Measurements from ENCODE around the gene TMEM255B.

Gene TMEM255B

DNA sequence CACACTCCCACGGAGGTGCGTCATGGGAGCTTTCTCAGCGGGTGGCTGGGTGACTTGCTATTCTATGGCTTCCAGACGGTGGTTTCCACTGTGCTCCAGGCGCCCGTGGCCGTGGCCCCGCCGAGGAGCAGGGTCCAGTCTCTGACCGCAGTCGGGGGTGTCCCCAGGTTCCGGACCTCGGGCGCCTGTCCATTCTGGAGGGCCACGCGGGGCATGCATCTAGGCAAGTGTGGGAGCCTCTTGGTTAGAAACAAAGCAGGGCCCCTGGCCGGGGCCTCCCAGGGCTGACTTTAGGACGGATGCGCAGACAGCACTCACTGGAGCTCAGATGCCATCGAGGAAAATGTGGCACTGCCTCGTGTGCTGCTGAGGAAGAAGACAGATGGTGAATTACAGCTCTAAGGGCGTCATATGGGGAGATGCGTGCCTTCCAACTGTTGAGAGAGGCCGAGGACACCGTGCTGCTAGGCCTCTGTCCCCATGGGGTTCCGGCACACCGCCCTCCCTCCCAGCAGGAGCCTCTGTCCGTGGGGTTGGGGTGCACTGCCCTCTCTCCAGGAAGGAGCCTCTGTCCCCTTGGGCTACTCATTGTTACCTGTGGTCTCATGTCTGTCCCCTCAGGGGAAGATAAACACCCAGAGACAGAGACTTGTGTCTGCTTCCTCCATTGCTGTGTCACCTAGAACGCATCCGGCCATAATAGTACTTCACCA, 38.1 kb downstream of the TMEM255B start:
- no peaks in the 10 kb centered on the region for H3K4me1 ChIP-seq (ENCODE audit: control insufficient read depth, insufficient read depth, low read length)
- no CpG with 5 or more reads among the region's 30 CpGs for WGBS (ENCODE audit: insufficient coverage, insufficient read length)
- DNase-seq (ENCODE audit: low read depth, low spot score) = no peak
- H3K36me3 ChIP-seq (ENCODE audit: control insufficient read depth, insufficient read depth, low read length) = no peaks in the 10 kb centered on the region
- no peaks in the 10 kb centered on the region for H3K9me3 ChIP-seq (ENCODE audit: control insufficient read depth, insufficient read depth, low read length)
- no peak overlapping the region for H3K27ac ChIP-seq (ENCODE audit: low read length)
- H3K27me3 ChIP-seq (ENCODE audit: control insufficient read depth, insufficient read depth, low read length) = no peaks in the 10 kb centered on the region
- no peak overlapping the region for H3K4me3 ChIP-seq (ENCODE audit: low read length)

- Histone ChIP-seq H3K4me1 (ENCODE audit: control insufficient read depth, insufficient read depth, low read length) (no peaks in the 10 kb centered on the region), H3K36me3 (ENCODE audit: control insufficient read depth, insufficient read depth, low read length) (no peaks in the 10 kb centered on the region), H3K4me3 (ENCODE audit: low read length) (no peak overlapping the region), H3K27ac (ENCODE audit: low read length) (no peak overlapping the region), H3K27me3 (ENCODE audit: control insufficient read depth, insufficient read depth, low read length) (no peaks in the 10 kb centered on the region), H3K9me3 (ENCODE audit: control insufficient read depth, insufficient read depth, low read length) (no peaks in the 10 kb centered on the region)
- no peak for DNase-seq (ENCODE audit: low read depth, low spot score)
- WGBS (ENCODE audit: insufficient coverage, insufficient read length) = 97% methylated on average over 2 of the region's 2 CpGs
Observed at GRCh38 chr13:113798200-113798811, 39.3 kb downstream of the TMEM255B start.

GRCh38 chr13:113800576-113800926, 41.5 kb downstream of the TMEM255B start:
- no peaks in the 10 kb centered on the region for H3K36me3 ChIP-seq (ENCODE audit: control insufficient read depth, insufficient read depth, low read length)
- WGBS (ENCODE audit: insufficient coverage, insufficient read length) = no CpG with 5 or more reads among the region's 10 CpGs
- H3K9me3 ChIP-seq (ENCODE audit: control insufficient read depth, insufficient read depth, low read length) = no peaks in the 10 kb centered on the region
- H3K27ac ChIP-seq (ENCODE audit: low read length) = no peak overlapping the region
- H3K4me3 ChIP-seq (ENCODE audit: low read length) = no peak overlapping the region
- no peaks in the 10 kb centered on the region for H3K4me1 ChIP-seq (ENCODE audit: control insufficient read depth, insufficient read depth, low read length)
- no peak for DNase-seq (ENCODE audit: low read depth, low spot score)
- H3K27me3 ChIP-seq (ENCODE audit: control insufficient read depth, insufficient read depth, low read length) = no peaks in the 10 kb centered on the region

GRCh38 chr13:113801289-113801961, 42.4 kb downstream of the TMEM255B start:
- no CpG with 5 or more reads among the region's 33 CpGs for WGBS (ENCODE audit: insufficient coverage, insufficient read length)
- Histone ChIP-seq H3K27ac (ENCODE audit: low read length) (no peak overlapping the region), H3K4me1 (ENCODE audit: control insufficient read depth, insufficient read depth, low read length) (no peaks in the 10 kb centered on the region), H3K9me3 (ENCODE audit: control insufficient read depth, insufficient read depth, low read length) (no peaks in the 10 kb centered on the region), H3K27me3 (ENCODE audit: control insufficient read depth, insufficient read depth, low read length) (no peaks in the 10 kb centered on the region), H3K36me3 (ENCODE audit: control insufficient read depth, insufficient read depth, low read length) (no peaks in the 10 kb centered on the region), H3K4me3 (ENCODE audit: low read length) (no peak overlapping the region)
- no peak for DNase-seq (ENCODE audit: low read depth, low spot score)

- no peaks in the 10 kb centered on the region for H3K4me1 ChIP-seq (ENCODE audit: control insufficient read depth, insufficient read depth, low read length)
- no peak overlapping the region for H3K27ac ChIP-seq (ENCODE audit: low read length)
- DNase-seq (ENCODE audit: low read depth, low spot score) = no peak
- WGBS (ENCODE audit: insufficient coverage, insufficient read length) = no CpG with 5 or more reads among the region's 15 CpGs
- H3K9me3 ChIP-seq (ENCODE audit: control insufficient read depth, insufficient read depth, low read length) = no peaks in the 10 kb centered on the region
- no peaks in the 10 kb centered on the region for H3K27me3 ChIP-seq (ENCODE audit: control insufficient read depth, insufficient read depth, low read length)
- no peak overlapping the region for H3K4me3 ChIP-seq (ENCODE audit: low read length)
- no peaks in the 10 kb centered on the region for H3K36me3 ChIP-seq (ENCODE audit: control insufficient read depth, insufficient read depth, low read length)
Observed at GRCh38 chr13:113802090-113802531, 43.1 kb downstream of the TMEM255B start.

DNA sequence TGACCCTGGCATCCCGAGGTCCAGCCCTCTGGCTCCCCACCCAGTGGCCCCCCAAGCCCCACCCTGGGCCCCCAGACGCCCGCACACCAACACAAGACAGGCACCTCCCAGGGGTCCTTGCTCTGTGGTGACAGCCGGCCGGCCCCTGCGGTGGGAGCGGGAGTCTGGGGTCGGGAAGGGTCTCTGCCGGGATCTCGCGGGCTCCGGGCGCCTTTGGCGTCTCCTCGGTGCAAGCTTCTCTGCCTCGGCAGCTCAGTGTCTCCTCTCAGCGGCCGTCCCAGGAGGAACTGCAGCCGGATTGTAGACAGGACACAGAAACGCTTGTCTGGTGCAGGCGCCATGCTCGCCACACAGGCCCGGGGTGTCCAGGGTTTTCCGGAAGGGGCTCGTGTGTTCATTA, 43.7 kb downstream of the TMEM255B start:
- no peak for DNase-seq (ENCODE audit: low read depth, low spot score)
- Histone ChIP-seq H3K27ac (ENCODE audit: low read length) (no peak overlapping the region), H3K9me3 (ENCODE audit: control insufficient read depth, insufficient read depth, low read length) (no peaks in the 10 kb centered on the region), H3K27me3 (ENCODE audit: control insufficient read depth, insufficient read depth, low read length) (no peaks in the 10 kb centered on the region), H3K4me1 (ENCODE audit: control insufficient read depth, insufficient read depth, low read length) (no peaks in the 10 kb centered on the region), H3K4me3 (ENCODE audit: low read length) (no peak overlapping the region), H3K36me3 (ENCODE audit: control insufficient read depth, insufficient read depth, low read length) (no peaks in the 10 kb centered on the region)
- WGBS (ENCODE audit: insufficient coverage, insufficient read length) = no CpG with 5 or more reads among the region's 25 CpGs

GRCh38 chr13:113803409-113804016, 44.5 kb downstream of the TMEM255B start:
- Histone ChIP-seq H3K36me3 (ENCODE audit: control insufficient read depth, insufficient read depth, low read length) (no peaks in the 10 kb centered on the region), H3K27me3 (ENCODE audit: control insufficient read depth, insufficient read depth, low read length) (no peaks in the 10 kb centered on the region), H3K4me1 (ENCODE audit: control insufficient read depth, insufficient read depth, low read length) (no peaks in the 10 kb centered on the region), H3K4me3 (ENCODE audit: low read length) (no peak overlapping the region), H3K27ac (ENCODE audit: low read length) (no peak overlapping the region), H3K9me3 (ENCODE audit: control insufficient read depth, insufficient read depth, low read length) (no peaks in the 10 kb centered on the region)
- no peak for DNase-seq (ENCODE audit: low read depth, low spot score)
- no CpG with 5 or more reads among the region's 32 CpGs for WGBS (ENCODE audit: insufficient coverage, insufficient read length)

DNA sequence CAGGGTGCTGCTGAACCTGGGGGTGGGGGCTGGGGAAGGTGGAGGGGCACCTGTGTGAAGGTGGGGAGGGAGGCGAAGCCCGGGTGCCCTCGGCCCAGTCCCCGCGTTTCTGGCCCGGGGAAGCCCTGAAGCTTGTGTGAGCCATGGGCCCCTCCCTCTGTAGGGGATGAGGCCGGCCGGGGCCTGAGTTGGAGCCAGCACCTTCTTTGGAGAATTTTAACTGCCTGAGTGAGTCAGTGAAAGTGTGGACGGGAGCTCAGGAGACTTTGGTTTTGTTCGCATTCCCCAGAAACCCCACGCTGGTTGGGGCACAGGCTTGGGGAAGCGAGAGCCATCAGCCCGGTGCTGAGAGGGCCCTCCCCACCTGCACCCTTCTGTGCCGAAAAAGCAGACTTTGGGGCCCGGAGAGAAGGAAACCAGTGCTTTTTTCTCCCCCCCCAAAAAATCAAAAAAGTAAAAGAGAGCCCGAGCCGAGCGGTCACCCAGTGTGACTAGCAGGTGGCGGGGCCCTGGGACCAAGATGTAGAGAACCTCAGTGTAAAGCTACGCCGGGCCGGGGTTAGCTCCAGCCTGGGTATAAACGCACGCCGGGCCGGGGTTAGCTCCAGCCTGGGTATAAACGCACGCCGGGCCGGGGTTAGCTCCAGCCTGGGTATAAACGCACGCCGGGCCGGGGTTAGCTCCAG, 45.1 kb downstream of the TMEM255B start:
- no peaks in the 10 kb centered on the region for H3K9me3 ChIP-seq (ENCODE audit: control insufficient read depth, insufficient read depth, low read length)
- no peaks in the 10 kb centered on the region for H3K4me1 ChIP-seq (ENCODE audit: control insufficient read depth, insufficient read depth, low read length)
- H3K4me3 ChIP-seq (ENCODE audit: low read length) = no peak overlapping the region
- no peaks in the 10 kb centered on the region for H3K27me3 ChIP-seq (ENCODE audit: control insufficient read depth, insufficient read depth, low read length)
- no peaks in the 10 kb centered on the region for H3K36me3 ChIP-seq (ENCODE audit: control insufficient read depth, insufficient read depth, low read length)
- no peak overlapping the region for H3K27ac ChIP-seq (ENCODE audit: low read length)
- WGBS (ENCODE audit: insufficient coverage, insufficient read length) = no CpG with 5 or more reads among the region's 34 CpGs
- no peak for DNase-seq (ENCODE audit: low read depth, low spot score)

DNA sequence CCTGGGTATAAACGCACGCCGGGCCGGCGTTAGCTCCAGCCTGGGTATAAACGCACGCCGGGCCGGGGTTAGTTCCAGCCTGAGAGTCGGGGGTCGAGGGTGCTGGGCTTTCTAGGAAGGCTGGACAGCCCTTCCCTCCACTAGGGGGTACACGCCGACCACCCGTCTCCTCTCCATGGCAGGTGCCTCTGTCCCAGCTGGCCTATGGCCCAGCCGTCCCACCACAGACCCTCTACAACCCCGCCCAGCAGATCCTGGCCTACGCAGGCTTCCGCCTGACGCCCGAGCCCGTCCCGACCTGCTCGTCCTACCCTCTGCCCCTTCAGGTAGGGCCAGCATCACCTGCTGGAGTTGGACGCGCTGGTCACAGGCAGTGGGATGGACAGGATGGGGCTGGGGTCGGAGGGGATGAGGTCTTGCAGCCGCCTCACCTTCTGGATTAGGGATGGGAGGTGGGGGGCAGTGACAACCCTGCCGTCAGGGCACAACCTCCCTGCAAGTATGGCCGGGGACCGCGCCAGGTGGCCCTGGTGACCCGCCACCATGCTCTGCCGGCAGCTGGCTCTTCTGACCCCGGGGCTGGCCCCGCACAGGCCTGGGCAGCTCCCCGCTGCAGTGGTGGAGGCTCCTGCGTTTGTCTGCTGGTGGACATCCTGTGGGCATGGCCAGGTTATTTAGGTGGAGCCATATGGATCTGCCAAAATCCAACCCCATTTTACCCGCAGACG, 45.8 kb downstream of the TMEM255B start:
- Histone ChIP-seq H3K27ac (ENCODE audit: low read length) (no peak overlapping the region), H3K9me3 (ENCODE audit: control insufficient read depth, insufficient read depth, low read length) (peaks cover 1% of the 10 kb centered on the region; the same call in 1 of the 2 replicates), H3K4me3 (ENCODE audit: low read length) (no peak overlapping the region), H3K27me3 (ENCODE audit: control insufficient read depth, insufficient read depth, low read length) (no peaks in the 10 kb centered on the region), H3K4me1 (ENCODE audit: control insufficient read depth, insufficient read depth, low read length) (no peaks in the 10 kb centered on the region), H3K36me3 (ENCODE audit: control insufficient read depth, insufficient read depth, low read length) (no peaks in the 10 kb centered on the region)
- WGBS (ENCODE audit: insufficient coverage, insufficient read length) = no CpG with 5 or more reads among the region's 39 CpGs
- DNase-seq (ENCODE audit: low read depth, low spot score) = no peak
